Measurements from ENCODE around the gene CHKA.
A peak's percentile ranks its signal among the peaks of the same experiment; 100 is the strongest.

Gene CHKA

GRCh38 chr11:68053981-68054812 is 67.0 kb downstream of the CHKA start:
- Histone ChIP-seq H3K27me3 (ENCODE audit: insufficient read depth, poor library complexity, severe bottlenecking) (no peaks in the 10 kb centered on the region), H3K27ac (replicated peaks) (no peak overlapping the region), H3K4me3 (replicated peaks; ENCODE audit: insufficient read depth, low read length) (no peak overlapping the region)
- TF ChIP-seq REST (IDR thresholded peaks at IDR 0.05; ENCODE audit: insufficient replicate concordance, low read depth) (no peak), POLR2AphosphoS5 (IDR thresholded peaks at IDR 0.05; ENCODE audit: low read depth) (peak; percentile 81)
- DNase-seq (ENCODE audit: low read depth in 1 of 2, low spot score in 1 of 2), result peak in 1 of 2 experiments; percentile 1

GRCh38 chr11:68053117-68053516 is 68.1 kb downstream of the CHKA start:
- no peak overlapping the region for H3K4me3 ChIP-seq (replicated peaks; ENCODE audit: insufficient read depth, low read length)
- DNase-seq (ENCODE audit: low read depth in 1 of 2, low spot score in 1 of 2), result peak in 1 of 2 experiments; percentile 27
- no peak for TF ChIP-seq CTCF (IDR thresholded peaks at IDR 0.05; ENCODE audit: insufficient read depth, low read length)
- peak; percentile 58; the same call in 1 of the 2 replicates for TF ChIP-seq POLR2AphosphoS5 (IDR thresholded peaks at IDR 0.05; ENCODE audit: low read depth)
- no peak overlapping the region for H3K27ac ChIP-seq (replicated peaks)
- H3K27me3 ChIP-seq (ENCODE audit: insufficient read depth, poor library complexity, severe bottlenecking), result no peaks in the 10 kb centered on the region

DNA sequence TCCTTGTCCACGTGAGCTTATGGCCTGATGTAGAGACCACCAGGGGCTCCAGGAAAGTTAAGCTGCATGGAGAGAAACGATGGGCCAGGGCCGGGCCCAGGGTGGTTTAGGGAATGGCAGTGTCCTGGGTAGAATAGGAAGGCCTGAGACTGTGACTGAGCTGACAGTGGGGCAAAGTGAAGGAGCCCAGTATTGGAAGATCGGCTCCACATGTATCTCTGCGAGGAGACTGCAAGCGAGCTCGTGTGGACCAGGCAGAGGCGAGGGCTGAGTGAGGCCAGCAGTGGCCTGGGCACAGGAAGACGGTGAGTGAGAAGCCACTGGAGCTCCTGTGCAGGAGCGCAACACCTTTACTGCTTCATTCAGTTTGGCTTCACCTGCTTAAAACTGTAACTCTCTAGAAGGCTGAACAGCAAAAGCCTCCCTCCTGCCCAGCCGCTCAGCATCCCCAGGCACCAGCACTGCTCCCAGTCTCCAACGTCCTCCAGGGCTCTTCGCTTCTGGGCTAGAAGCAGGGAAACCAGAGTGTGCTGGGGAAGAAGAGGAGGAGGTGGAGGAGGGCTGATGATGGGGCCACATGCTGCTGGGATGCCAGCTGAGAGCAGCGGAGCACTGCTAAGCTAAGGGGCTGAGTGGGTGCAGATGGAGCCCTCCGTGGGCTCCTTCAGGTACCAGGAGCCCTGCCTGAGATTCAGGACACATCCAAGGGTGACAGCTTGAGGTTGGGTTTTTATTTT is 68.9 kb downstream of the CHKA start:
- DNase-seq (ENCODE audit: low read depth in 1 of 2, low spot score in 1 of 2), result peak in 1 of 2 experiments; percentile 23
- TF ChIP-seq SPI1 (IDR thresholded peaks at IDR 0.05; ENCODE audit: borderline replicate concordance, low read depth), result no peak
- TF ChIP-seq REST (IDR thresholded peaks at IDR 0.05; ENCODE audit: insufficient replicate concordance, low read depth), result no peak
- no peak; the same call in none of the 2 replicates for TF ChIP-seq POLR2AphosphoS5 (IDR thresholded peaks at IDR 0.05; ENCODE audit: low read depth)
- no peak for TF ChIP-seq GABPA (IDR thresholded peaks at IDR 0.05; ENCODE audit: low read depth)
- no peak for TF ChIP-seq CTCF (IDR thresholded peaks at IDR 0.05; ENCODE audit: insufficient read depth, low read length)
- Histone ChIP-seq H3K4me3 (replicated peaks; ENCODE audit: insufficient read depth, low read length) (no peak overlapping the region), H3K27ac (replicated peaks) (no peak overlapping the region), H3K27me3 (ENCODE audit: insufficient read depth, poor library complexity, severe bottlenecking) (no peaks in the 10 kb centered on the region)

Data from HL-60 (cell line).